ENCODE results near the gene NLRP6.
A peak's percentile ranks its signal among the peaks of the same experiment; 100 is the strongest.
"Not testable (repeated sequence)": the region's sequence is repeated elsewhere in the genome, so short reads cannot be mapped to it uniquely, and the experiment has no call there.

NLRP6 gene

GRCh38 chr11:278001-278951 lies at the start of gene NLRP6:
Gene NLRP6, plus strand, starts transcription at chr11:278407. Its CDS starts 163 bp downstream, at chr11:278570.
- no peak for DNase-seq

GRCh38 chr11:230431-230830 lies 47.8 kb upstream of the NLRP6 start:
- DNase-seq: no peak

- no peak for DNase-seq
Measured at GRCh38 chr11:232783-233565, 45.2 kb upstream of the NLRP6 start.

- DNase-seq: no peak
Measured at GRCh38 chr11:235180-235579, 43.0 kb upstream of the NLRP6 start.

- DNase-seq: no peak
Measured at GRCh38 chr11:235609-235996, 42.6 kb upstream of the NLRP6 start.

GRCh38 chr11:235997-236773 lies 42.0 kb upstream of the NLRP6 start, which contains the start of gene SIRT3:
Gene SIRT3, minus strand, starts transcription at chr11:236342. Its CDS starts 14 bp downstream, at chr11:236328.
- peak; percentile 73 for DNase-seq

- DNase-seq: peak; percentile 73
Measured at GRCh38 chr11:236774-237767, 41.1 kb upstream of the NLRP6 start, which contains the start of gene PSMD13. Gene PSMD13, plus strand, starts transcription at chr11:236976. Its CDS starts 74 bp downstream, at chr11:237050.

- DNase-seq: not testable (repeated sequence)
Measured at GRCh38 chr11:238346-238745, 39.9 kb upstream of the NLRP6 start.

GRCh38 chr11:240315-240714 lies 37.9 kb upstream of the NLRP6 start:
- no peak for DNase-seq

- DNase-seq: no peak
Measured at GRCh38 chr11:241634-242033, 36.6 kb upstream of the NLRP6 start.

- no peak for DNase-seq
Measured at GRCh38 chr11:244376-244775, 33.8 kb upstream of the NLRP6 start.

GRCh38 chr11:249062-249461 lies 29.1 kb upstream of the NLRP6 start:
- DNase-seq: no peak

GRCh38 chr11:250274-250673 lies 27.9 kb upstream of the NLRP6 start:
- no peak for DNase-seq

GRCh38 chr11:250740-251299 lies 27.4 kb upstream of the NLRP6 start:
- peak; percentile 48 for DNase-seq

- DNase-seq: no peak
Measured at GRCh38 chr11:251550-251949, 26.7 kb upstream of the NLRP6 start.

GRCh38 chr11:252666-253065 lies 25.5 kb upstream of the NLRP6 start:
- DNase-seq: no peak

- no peak for DNase-seq
Measured at GRCh38 chr11:253160-253885, 24.9 kb upstream of the NLRP6 start.

GRCh38 chr11:253886-254270 lies 24.3 kb upstream of the NLRP6 start:
- no peak for DNase-seq

GRCh38 chr11:255176-255575 lies 23.0 kb upstream of the NLRP6 start:
- no peak for DNase-seq

GRCh38 chr11:255816-256215 lies 22.4 kb upstream of the NLRP6 start:
- no peak for DNase-seq

All from GDM1 (cell line).